Nephron (organoid): ENCODE data around the gene SASH1.
A peak's percentile ranks its signal among the peaks of the same experiment; 100 is the strongest.

Experiments used
- H3K27ac Mint-ChIP-seq, 3 experiments: 2 replicates each; pipeline ENCODE4 v1.8.0; 2020; ENCODE audit warnings: mixed read lengths in 3 of 3, mild to moderate bottlenecking in 2 of 3, moderate library complexity in 1 of 3
- H3K27me3 Mint-ChIP-seq: 2 replicates; pipeline ENCODE4 v1.8.0; 2021; ENCODE audit warnings: low read depth, mild to moderate bottlenecking, moderate library complexity, mixed read lengths
- H3K36me3 Mint-ChIP-seq: 2 replicates; pipeline ENCODE4 v1.8.0; 2020; ENCODE audit warnings: low read depth, mixed read lengths
- H3K4me1 Mint-ChIP-seq: 2 replicates; pipeline ENCODE4 v1.8.0; 2020; ENCODE audit warnings: mixed read lengths
- H3K4me3 Mint-ChIP-seq, 3 experiments: 2 replicates each; pipeline ENCODE4 v1.8.0; 2020; ENCODE audit warnings: mild to moderate bottlenecking in 3 of 3, mixed read lengths in 3 of 3, moderate library complexity in 2 of 3
- H3K9me3 Mint-ChIP-seq: 2 replicates; pipeline ENCODE4 v1.8.0; 2020; ENCODE audit warnings: mixed read lengths
- CTCF ChIP-seq, 3 experiments: fragments of 200-600 bp; sonication (generic); IDR thresholded peaks; one replicate each; pipeline ENCODE4 v1.5.0; 2021; ENCODE audit warnings: antibody characterized with exemption in 3 of 3; ENCODE audit not compliant: unreplicated experiment in 3 of 3

The SASH1 gene

GRCh38 chr6:148471624-148472159 lies 129.1 kb downstream of the SASH1 start:
- Mint-ChIP-seq H3K9me3 (no peaks in the 10 kb centered on the region), H3K27ac (peak overlapping the region; percentile 41 to 72 (median 57)), H3K27me3 (no peaks in the 10 kb centered on the region)

GRCh38 chr6:148472171-148473105 lies 129.8 kb downstream of the SASH1 start:
- Mint-ChIP-seq H3K9me3 (no peaks in the 10 kb centered on the region), H3K36me3 (peaks cover 50% of the 10 kb centered on the region), H3K27me3 (no peaks in the 10 kb centered on the region), H3K27ac (peak overlapping the region; percentile 41 to 72 (median 57)), H3K4me1 (peaks cover 36% of the 10 kb centered on the region), H3K4me3 (no peak overlapping the region)
- TF ChIP-seq CTCF (IDR thresholded peaks at IDR 0.05; ENCODE audit: unreplicated experiment in 3 of 3) = no peak

More at GRCh38 chr6:148471624-148472159, 129.1 kb downstream of the SASH1 start:
- no peak for TF ChIP-seq CTCF (IDR thresholded peaks at IDR 0.05; ENCODE audit: unreplicated experiment in 3 of 3)
- Mint-ChIP-seq H3K4me3 (no peak overlapping the region), H3K36me3 (peaks cover 42% of the 10 kb centered on the region), H3K4me1 (peaks cover 40% of the 10 kb centered on the region)

- Mint-ChIP-seq H3K27me3 (no peaks in the 10 kb centered on the region), H3K27ac (no peak overlapping the region), H3K4me3 (no peak overlapping the region), H3K4me1 (peaks cover 24% of the 10 kb centered on the region), H3K36me3 (peaks cover 45% of the 10 kb centered on the region), H3K9me3 (no peaks in the 10 kb centered on the region)
- TF ChIP-seq CTCF (IDR thresholded peaks at IDR 0.05; ENCODE audit: unreplicated experiment in 3 of 3) = no peak
Observed at GRCh38 chr6:148479497-148479896, 136.9 kb downstream of the SASH1 start.

- Mint-ChIP-seq H3K36me3 (peaks cover 47% of the 10 kb centered on the region), H3K27ac (no peak overlapping the region), H3K4me3 (no peak overlapping the region), H3K4me1 (peaks cover 10% of the 10 kb centered on the region), H3K9me3 (no peaks in the 10 kb centered on the region), H3K27me3 (no peaks in the 10 kb centered on the region)
- TF ChIP-seq CTCF (IDR thresholded peaks at IDR 0.05; ENCODE audit: unreplicated experiment in 3 of 3) = no peak
Observed at GRCh38 chr6:148487461-148487860, 144.8 kb downstream of the SASH1 start.

GRCh38 chr6:148491638-148492251 lies 149.1 kb downstream of the SASH1 start:
- Mint-ChIP-seq H3K36me3 (peaks cover 39% of the 10 kb centered on the region), H3K27me3 (no peaks in the 10 kb centered on the region), H3K4me3 (no peak overlapping the region), H3K27ac (peak overlapping the region in 1 of 3 experiments; percentile 55), H3K9me3 (no peaks in the 10 kb centered on the region), H3K4me1 (peaks cover 8% of the 10 kb centered on the region)
- no peak for TF ChIP-seq CTCF (IDR thresholded peaks at IDR 0.05; ENCODE audit: unreplicated experiment in 3 of 3)
